Right lobe of liver (tissue), 4 donors: ENCODE measurements around the gene SLC25A51.

Experiments used
- CTCF ChIP-seq, 4 donors: fragments of 200-600 bp in 3 of 4; fragments of 450-650 bp in 1 of 4; IDR thresholded peaks; one replicate each; pipeline versions ENCODE4 v1.5.1 to v1.8.0; 2016 to 2022; ENCODE audit warnings: antibody characterized with exemption in 4 of 4, mild to moderate bottlenecking in 2 of 4
- POLR2A ChIP-seq: fragments of 450-650 bp; IDR thresholded peaks from one replicate; pipeline ENCODE4 v1.6.1; 2017; ENCODE audit warnings: antibody characterized with exemption, mild to moderate bottlenecking
- donor health status: DM: no; HTN: no; CAD: no.
- donor health status: DM: no; HTN: no; CAD: no.
- donor health status: DM: no; HTN: yes; CAD: no.

GRCh38 chr9:37949576-37949975 lies 45.6 kb upstream of the SLC25A51 start:
- TF ChIP-seq POLR2A (no peak), CTCF (IDR thresholded peaks at IDR 0.05) (no peak)
